Activated naive CD8-positive, alpha-beta T cell treated with anti-CD3 and anti-CD28 coated beads, Interleukin-2, amount 50 U/mL, for 24 hours (primary cell): ENCODE results near the gene SSNA1.
A peak's percentile ranks its signal among the peaks of the same experiment; 100 is the strongest.

Source experiments
- ATAC-seq: fragments of 150-1000 bp; cut with Tn5 transposase; one replicate; pipeline ENCODE4 v1.10.0; 2021
- DNase-seq: peaks from one replicate; pipeline ENCODE4 v3.0.0; 2021
- H3K27ac Mint-ChIP-seq: one replicate; pipeline ENCODE4 v1.8.0; 2021; ENCODE audit warnings: mild to moderate bottlenecking, mixed read lengths
- H3K27me3 Mint-ChIP-seq: one replicate; pipeline ENCODE4 v1.8.0; 2021; ENCODE audit warnings: mixed read lengths
- H3K36me3 Mint-ChIP-seq: one replicate; pipeline ENCODE4 v1.8.0; 2021; ENCODE audit warnings: low read depth, mixed read lengths
- H3K4me1 Mint-ChIP-seq: one replicate; pipeline ENCODE4 v1.8.0; 2021; ENCODE audit warnings: mixed read lengths
- H3K4me3 Mint-ChIP-seq: one replicate; pipeline ENCODE4 v1.8.0; 2021; ENCODE audit warnings: mild to moderate bottlenecking, moderate library complexity, mixed read lengths
- H3K9me3 Mint-ChIP-seq: one replicate; pipeline ENCODE4 v1.8.0; 2021; ENCODE audit warnings: mixed read lengths

Gene SSNA1

DNA sequence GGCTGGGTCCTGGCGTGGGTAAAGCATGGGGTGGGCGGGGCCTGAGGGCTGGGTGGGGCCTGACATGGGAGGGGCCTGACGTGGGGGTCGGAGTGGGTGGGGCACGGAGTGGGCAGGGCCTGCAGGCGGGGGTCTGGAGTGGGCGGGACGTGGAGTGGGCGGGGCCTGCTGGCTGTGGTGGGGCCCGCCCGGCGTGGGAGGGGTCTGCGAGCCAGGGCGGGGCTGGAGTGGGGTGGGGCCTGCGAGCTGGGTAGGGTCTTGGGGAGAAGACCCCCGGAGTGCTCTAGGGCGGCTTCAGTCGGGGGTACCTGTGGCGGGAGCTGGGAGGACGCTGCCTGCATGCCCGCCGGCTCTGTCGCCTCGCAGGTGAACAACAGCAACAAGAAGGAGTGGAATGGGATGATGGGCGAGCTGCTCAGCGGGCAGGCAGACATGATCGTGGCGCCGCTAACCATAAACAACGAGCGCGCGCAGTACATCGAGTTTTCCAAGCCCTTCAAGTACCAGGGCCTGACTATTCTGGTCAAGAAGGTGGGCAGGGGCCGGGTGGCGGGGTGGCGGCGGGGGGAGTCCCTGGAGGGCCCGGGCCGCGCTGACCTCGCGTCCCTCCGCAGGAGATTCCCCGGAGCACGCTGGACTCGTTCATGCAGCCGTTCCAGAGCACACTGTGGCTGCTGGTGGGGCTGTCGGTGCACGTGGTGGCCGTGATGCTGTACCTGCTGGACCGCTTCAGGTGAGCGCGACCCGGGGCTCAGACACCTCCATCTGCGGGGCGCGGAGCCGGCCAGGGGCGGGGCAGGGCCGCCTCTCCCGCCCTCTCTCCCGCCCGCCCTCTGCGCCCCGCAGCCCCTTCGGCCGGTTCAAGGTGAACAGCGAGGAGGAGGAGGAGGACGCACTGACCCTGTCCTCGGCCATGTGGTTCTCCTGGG, 26.7 kb upstream of the SSNA1 start:
- no peak for ATAC-seq
- Mint-ChIP-seq H3K27me3 (peaks cover 58% of the 10 kb centered on the region), H3K4me1 (peaks cover 11% of the 10 kb centered on the region), H3K27ac (no peak overlapping the region), H3K9me3 (no peaks in the 10 kb centered on the region), H3K36me3 (no peaks in the 10 kb centered on the region), H3K4me3 (no peak overlapping the region)
- no peak for DNase-seq

DNA sequence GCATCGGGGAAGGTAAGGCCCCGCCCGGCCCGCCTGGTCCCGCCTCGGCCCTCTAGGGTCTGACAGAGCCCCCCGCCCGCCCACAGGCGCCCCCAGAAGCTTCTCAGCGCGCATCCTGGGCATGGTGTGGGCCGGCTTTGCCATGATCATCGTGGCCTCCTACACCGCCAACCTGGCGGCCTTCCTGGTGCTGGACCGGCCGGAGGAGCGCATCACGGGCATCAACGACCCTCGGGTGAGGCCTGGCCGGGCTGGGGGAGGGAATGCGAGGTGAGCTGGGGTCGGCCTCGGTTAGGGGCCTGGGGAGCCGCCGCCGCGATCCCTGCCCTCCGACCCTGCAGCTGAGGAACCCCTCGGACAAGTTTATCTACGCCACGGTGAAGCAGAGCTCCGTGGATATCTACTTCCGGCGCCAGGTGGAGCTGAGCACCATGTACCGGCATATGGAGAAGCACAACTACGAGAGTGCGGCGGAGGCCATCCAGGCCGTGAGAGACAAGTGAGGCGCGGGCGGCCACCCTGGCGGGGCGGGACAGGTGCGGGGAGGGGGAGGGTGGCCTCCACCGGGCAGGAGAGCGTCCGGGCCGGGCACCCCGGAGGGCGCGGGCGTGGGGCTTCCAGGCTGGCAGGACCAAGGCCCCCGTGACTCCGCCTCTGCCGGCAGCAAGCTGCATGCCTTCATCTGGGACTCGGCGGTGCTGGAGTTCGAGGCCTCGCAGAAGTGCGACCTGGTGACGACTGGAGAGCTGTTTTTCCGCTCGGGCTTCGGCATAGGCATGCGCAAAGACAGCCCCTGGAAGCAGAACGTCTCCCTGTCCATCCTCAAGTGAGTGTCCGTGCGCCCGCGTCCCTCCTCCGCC, 25.7 kb upstream of the SSNA1 start:
- DNase-seq (no peak), ATAC-seq (no peak)
- Mint-ChIP-seq H3K9me3 (no peaks in the 10 kb centered on the region), H3K4me1 (peaks cover 8% of the 10 kb centered on the region), H3K27me3 (peaks cover 57% of the 10 kb centered on the region), H3K4me3 (no peak overlapping the region), H3K27ac (no peak overlapping the region), H3K36me3 (no peaks in the 10 kb centered on the region)

DNA sequence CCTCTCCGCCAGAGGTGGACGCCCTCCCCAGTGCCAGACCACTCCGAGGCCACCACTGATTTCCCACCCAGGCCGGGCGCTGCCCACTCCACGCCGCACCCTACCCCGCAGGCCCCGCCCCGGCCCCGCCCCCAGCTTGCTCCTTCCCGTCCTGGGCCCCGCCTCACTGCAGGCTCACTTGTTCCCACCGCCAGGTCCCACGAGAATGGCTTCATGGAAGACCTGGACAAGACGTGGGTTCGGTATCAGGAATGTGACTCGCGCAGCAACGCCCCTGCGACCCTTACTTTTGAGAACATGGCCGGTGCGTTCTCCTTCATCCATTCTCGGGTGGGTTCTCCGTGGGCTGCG, 25.1 kb upstream of the SSNA1 start:
- H3K27ac Mint-ChIP-seq, result no peak overlapping the region
- ATAC-seq, result no peak
- DNase-seq, result no peak
- no peaks in the 10 kb centered on the region for H3K36me3 Mint-ChIP-seq
- no peak overlapping the region for H3K4me3 Mint-ChIP-seq
- H3K4me1 Mint-ChIP-seq, result peaks cover 7% of the 10 kb centered on the region
- H3K9me3 Mint-ChIP-seq, result no peaks in the 10 kb centered on the region
- peaks cover 51% of the 10 kb centered on the region for H3K27me3 Mint-ChIP-seq

DNA sequence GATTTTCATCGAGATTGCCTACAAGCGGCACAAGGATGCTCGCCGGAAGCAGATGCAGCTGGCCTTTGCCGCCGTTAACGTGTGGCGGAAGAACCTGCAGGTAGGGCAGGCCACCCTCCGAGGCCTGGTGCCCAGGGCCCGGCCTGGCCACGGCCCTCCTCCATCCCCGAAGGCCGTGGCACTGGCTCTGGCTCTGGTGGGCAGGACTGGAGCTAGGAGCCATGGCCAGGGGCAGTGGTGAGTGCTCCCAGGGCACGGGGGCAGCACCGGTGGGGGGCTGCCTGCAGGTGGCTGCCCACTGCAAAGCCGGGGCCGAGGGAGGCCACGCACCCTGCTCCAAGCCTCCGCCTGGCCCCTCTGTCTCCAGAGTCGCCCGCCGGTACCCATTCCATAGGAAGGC, 24.7 kb upstream of the SSNA1 start:
- Mint-ChIP-seq H3K27ac (no peak overlapping the region), H3K4me3 (no peak overlapping the region), H3K9me3 (no peaks in the 10 kb centered on the region), H3K27me3 (peaks cover 52% of the 10 kb centered on the region), H3K36me3 (no peaks in the 10 kb centered on the region), H3K4me1 (peaks cover 6% of the 10 kb centered on the region)
- no peak for ATAC-seq
- no peak for DNase-seq

DNA sequence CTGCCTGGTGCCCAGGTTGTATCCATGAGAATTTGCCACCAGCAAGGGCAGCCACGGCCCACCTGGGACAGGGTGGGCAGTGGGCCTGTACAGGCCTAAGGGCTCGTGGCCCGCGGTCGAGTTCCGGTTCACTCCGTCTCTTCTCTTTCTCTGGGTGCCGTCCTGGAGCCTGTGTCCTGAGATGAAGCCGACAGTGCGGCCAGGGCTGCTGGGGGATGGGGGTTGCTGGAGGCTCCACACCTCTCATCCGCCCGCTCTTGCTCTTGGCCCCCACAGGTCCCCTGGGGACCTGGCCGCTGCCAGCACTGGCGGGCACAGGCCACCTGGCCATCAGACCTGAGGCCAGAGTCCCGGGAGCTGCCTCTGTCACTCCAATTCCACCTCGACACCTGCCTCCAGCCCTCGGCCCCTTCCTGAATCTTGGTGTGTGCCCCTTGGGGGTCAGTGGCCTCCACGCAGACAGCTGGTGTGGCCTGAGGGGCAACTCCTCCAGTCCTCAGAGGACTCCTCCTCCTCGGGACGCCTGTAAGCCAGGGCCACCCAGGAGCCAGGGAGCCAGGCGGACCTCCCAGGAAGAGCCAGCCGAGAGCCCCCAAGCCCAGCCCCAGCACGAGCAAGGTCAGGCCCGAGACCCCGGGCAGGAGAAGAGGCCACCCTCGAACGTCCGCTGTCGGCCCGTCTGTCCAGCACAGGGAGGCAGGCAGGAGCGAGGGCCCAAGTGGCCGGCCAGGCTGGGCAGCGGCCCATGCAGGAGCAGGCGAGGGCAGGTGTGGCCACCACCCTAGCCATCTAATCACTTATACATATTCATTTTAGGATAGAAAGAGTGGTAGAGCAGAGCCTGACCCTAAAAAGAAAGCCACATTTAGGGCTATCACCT, 23.9 kb upstream of the SSNA1 start:
- Mint-ChIP-seq H3K27ac (no peak overlapping the region), H3K4me1 (peaks cover 3% of the 10 kb centered on the region), H3K27me3 (peaks cover 46% of the 10 kb centered on the region), H3K4me3 (no peak overlapping the region), H3K36me3 (no peaks in the 10 kb centered on the region), H3K9me3 (no peaks in the 10 kb centered on the region)
- DNase-seq (no peak), ATAC-seq (no peak)

DNA sequence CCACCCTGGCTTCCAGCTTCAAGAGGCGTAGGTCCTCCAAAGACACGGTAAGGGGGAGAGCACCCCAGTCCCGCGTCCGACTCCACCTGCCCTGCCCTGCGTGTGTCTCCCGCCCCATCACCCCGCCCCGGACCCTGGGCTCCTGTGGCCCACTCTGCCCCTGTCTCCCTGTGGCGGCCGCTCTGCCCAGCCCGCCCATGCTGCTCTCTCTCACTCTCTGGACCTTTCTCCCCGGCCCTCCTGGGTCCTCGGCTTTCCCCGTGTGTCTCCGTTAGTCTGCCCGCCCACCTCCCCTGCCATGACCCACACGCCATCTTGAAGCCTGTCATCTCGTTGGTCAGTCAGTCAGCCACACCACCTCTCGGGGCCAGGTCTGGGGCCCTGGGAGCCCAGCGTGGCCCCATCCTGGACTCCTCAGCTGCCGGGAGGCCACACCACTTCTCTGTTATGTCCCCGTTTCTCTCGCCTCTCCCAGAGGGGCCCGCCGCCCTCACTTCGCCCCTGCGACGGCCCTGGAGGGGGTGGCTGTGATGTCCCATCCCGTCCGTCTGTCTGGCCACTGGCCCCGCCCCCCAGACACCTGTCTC, 23.1 kb upstream of the SSNA1 start:
- peaks cover 46% of the 10 kb centered on the region for H3K27me3 Mint-ChIP-seq
- H3K4me3 Mint-ChIP-seq, result no peak overlapping the region
- H3K27ac Mint-ChIP-seq, result no peak overlapping the region
- no peaks in the 10 kb centered on the region for H3K36me3 Mint-ChIP-seq
- no peak for ATAC-seq
- peaks cover 3% of the 10 kb centered on the region for H3K4me1 Mint-ChIP-seq
- no peak for DNase-seq
- no peaks in the 10 kb centered on the region for H3K9me3 Mint-ChIP-seq

DNA sequence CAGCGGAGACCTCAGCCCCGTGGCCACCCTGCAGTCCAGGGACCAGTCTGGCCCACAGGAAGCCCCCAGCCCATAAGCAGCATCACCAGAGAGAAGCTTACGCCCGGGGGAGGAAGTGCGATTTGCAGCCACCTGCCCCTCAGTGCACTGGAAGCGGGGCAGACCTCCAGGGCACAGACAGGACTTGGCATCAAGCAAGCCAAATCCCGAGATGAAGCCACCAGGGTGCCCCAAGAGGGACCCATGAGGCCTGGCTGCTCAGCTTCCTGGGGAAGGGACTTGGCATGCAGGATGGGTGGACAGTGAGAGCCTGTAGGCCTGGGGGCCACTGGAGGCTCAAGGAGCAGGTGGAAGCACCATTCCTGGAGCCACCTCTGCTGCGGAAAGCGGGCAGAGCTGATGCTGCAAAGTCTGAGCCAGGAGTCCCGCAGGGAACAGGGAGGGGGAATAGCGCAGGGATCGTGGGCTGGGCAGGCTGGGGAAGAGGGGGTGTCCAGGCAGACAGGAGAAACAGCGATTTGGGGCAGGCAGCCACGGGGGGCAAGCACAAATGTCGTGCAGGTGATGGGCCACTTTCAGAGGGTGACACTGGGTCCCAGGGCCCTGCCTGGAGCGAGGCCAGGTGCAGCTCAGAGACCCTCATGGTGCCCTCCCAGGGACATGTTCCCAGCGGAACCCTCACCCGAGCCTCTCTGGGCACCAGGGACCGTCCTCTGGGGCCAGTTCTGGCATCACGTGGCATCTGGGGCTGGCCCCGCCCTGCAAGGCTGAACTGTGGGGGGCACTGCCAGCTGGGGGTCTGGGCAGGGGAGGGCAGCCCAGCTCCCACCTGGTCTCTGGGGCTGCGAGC, 21.9 kb upstream of the SSNA1 start:
- no peak for DNase-seq
- no peak overlapping the region for H3K27ac Mint-ChIP-seq
- peaks cover 44% of the 10 kb centered on the region for H3K27me3 Mint-ChIP-seq
- H3K4me1 Mint-ChIP-seq, result peaks cover 3% of the 10 kb centered on the region
- H3K36me3 Mint-ChIP-seq, result no peaks in the 10 kb centered on the region
- no peak for ATAC-seq
- H3K9me3 Mint-ChIP-seq, result no peaks in the 10 kb centered on the region
- no peak overlapping the region for H3K4me3 Mint-ChIP-seq

DNA sequence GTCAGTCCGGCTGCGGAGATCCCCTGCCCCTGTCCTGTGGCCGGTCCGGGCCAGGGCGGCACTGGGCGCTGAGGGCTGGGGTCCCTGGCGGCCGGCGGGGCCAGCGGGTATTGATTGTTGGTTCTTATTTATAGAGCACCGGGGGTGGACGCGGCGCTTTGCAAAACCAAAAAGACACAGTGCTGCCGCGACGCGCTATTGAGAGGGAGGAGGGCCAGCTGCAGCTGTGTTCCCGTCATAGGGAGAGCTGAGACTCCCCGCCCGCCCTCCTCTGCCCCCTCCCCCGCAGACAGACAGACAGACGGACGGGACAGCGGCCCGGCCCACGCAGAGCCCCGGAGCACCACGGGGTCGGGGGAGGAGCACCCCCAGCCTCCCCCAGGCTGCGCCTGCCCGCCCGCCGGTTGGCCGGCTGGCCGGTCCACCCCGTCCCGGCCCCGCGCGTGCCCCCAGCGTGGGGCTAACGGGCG, 21.2 kb upstream of the SSNA1 start:
- Mint-ChIP-seq H3K27me3 (peaks cover 41% of the 10 kb centered on the region), H3K4me3 (no peak overlapping the region), H3K27ac (no peak overlapping the region), H3K36me3 (no peaks in the 10 kb centered on the region), H3K9me3 (no peaks in the 10 kb centered on the region), H3K4me1 (peaks cover 3% of the 10 kb centered on the region)
- ATAC-seq (no peak), DNase-seq (no peak)

DNA sequence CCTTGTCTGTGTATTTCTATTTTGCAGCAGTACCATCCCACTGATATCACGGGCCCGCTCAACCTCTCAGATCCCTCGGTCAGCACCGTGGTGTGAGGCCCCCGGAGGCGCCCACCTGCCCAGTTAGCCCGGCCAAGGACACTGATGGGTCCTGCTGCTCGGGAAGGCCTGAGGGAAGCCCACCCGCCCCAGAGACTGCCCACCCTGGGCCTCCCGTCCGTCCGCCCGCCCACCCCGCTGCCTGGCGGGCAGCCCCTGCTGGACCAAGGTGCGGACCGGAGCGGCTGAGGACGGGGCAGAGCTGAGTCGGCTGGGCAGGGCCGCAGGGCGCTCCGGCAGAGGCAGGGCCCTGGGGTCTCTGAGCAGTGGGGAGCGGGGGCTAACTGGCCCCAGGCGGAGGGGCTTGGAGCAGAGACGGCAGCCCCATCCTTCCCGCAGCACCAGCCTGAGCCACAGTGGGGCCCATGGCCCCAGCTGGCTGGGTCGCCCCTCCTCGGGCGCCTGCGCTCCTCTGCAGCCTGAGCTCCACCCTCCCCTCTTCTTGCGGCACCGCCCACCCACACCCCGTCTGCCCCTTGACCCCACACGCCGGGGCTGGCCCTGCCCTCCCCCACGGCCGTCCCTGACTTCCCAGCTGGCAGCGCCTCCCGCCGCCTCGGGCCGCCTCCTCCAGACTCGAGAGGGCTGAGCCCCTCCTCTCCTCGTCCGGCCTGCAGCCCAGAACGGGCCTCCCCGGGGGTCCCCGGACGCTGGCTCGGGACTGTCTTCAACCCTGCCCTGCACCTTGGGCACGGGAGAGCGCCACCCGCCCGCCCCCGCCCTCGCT, 20.5 kb upstream of the SSNA1 start:
- no peaks in the 10 kb centered on the region for H3K36me3 Mint-ChIP-seq
- ATAC-seq (peak; percentile 13), DNase-seq (no peak)
- H3K27ac Mint-ChIP-seq, result no peak overlapping the region
- no peaks in the 10 kb centered on the region for H3K9me3 Mint-ChIP-seq
- H3K4me1 Mint-ChIP-seq, result peaks cover 1% of the 10 kb centered on the region
- no peak overlapping the region for H3K4me3 Mint-ChIP-seq
- H3K27me3 Mint-ChIP-seq, result peaks cover 39% of the 10 kb centered on the region

DNA sequence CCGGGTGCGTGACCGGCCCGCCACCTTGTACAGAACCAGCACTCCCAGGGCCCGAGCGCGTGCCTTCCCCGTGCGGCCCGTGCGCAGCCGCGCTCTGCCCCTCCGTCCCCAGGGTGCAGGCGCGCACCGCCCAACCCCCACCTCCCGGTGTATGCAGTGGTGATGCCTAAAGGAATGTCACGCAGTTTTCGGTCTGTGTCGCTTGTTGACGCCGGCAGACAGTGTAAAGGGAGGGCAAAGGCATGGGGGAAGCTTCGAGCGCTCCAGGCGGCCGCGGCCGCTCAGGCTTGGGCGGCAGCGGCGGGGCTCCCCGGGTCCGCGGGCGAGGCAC, 19.9 kb upstream of the SSNA1 start:
- no peaks in the 10 kb centered on the region for H3K9me3 Mint-ChIP-seq
- H3K27me3 Mint-ChIP-seq, result peaks cover 36% of the 10 kb centered on the region
- no peaks in the 10 kb centered on the region for H3K36me3 Mint-ChIP-seq
- no peaks in the 10 kb centered on the region for H3K4me1 Mint-ChIP-seq
- H3K27ac Mint-ChIP-seq, result no peak overlapping the region
- no peak overlapping the region for H3K4me3 Mint-ChIP-seq
- DNase-seq (no peak), ATAC-seq (no peak)

DNA sequence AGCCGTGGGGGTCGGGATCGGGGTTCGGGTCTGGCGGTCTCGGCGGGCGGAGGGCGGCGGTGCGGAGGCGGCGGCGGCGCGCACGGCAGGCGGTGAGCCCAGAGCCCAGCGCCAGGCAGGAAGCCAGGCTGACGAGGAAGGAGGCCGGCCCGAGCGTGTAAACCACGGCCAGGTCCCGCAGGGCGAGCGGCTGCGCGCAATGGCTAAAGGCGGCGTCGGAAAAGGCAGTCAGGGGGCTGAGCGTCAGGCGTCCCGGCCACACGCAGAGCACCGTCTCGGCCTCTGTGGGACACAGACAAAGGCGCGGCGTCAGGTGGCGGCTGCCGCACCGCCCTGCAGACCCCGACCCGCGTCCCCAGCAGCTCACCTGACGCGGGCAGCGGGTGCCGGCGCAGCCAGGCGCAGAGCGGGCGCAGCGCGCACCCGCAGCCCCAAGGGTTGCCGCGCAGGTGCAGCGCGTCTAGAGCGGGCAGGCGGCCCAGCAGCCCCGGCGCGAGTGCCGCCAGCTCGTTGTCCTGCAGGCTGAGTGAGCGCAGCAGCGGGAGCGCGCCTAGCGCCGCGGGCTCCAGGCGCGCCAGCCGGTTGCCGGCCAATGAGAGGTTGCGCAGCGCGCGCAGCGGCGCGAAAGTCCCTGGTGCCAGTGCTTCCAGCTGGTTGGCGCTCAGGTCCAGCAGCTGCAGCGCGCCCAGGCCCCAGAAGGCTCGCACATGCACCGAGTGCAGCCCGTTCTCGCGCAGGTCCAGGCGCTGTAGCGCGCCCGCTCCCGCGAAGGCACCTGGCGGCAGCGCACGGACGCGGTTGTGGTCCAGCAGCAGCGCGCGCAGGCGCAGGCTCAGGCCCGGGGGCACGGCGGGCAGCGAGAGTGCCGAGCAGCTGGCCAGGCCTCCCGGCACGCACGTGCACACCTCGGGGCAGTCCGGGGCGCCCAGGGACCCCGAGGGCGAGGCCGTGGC, 19.3 kb upstream of the SSNA1 start:
- peak; percentile 26 for DNase-seq
- no peaks in the 10 kb centered on the region for H3K9me3 Mint-ChIP-seq
- no peaks in the 10 kb centered on the region for H3K36me3 Mint-ChIP-seq
- no peaks in the 10 kb centered on the region for H3K4me1 Mint-ChIP-seq
- ATAC-seq, result no peak
- H3K27me3 Mint-ChIP-seq, result peaks cover 33% of the 10 kb centered on the region
- H3K27ac Mint-ChIP-seq, result no peak overlapping the region
- no peak overlapping the region for H3K4me3 Mint-ChIP-seq

DNA sequence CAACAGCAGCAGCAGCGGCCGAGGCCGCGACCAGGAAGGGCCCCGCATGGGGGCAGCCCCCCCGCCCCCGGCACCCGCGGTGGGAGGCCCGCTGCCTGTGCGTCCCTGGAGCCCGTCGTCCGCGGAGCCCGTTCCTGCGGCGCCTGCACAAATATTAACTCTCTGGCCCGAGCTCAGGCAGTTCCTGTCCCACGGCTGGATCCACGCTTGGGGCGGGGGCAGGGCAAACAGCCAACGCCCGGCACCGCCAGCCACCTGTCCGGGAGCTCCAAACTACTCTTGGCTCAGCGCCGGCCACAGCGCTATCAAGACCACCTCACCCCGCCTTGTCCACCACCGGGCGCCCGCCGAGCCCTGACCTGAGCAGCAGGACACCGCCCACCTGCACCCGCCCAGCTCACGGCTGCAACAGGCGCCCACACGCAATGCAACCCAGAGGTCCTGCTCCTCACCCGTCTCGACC, 18.5 kb upstream of the SSNA1 start, which contains the start of gene LRRC26:
TSS of gene LRRC26 (minus strand) at position 156 of the 463 bp plus-strand sequence. CDS start at position 48, 108 bp downstream.
- H3K4me3 Mint-ChIP-seq, result no peak within 1 kb of the TSS
- no peaks in the 10 kb centered on the region for H3K36me3 Mint-ChIP-seq
- ATAC-seq, result no peak
- H3K27ac Mint-ChIP-seq, result no peak within 1 kb of the TSS
- peaks cover 28% of the 10 kb centered on the region for H3K27me3 Mint-ChIP-seq
- H3K4me1 Mint-ChIP-seq, result no peaks in the 10 kb centered on the region
- no peak for DNase-seq
- no peaks in the 10 kb centered on the region for H3K9me3 Mint-ChIP-seq
